ENCODE data around the gene AURKB. TPM values are rescaled to one million over a fixed set of nuclear protein-coding genes. Genes with fewer than 3 reads are reported as not detected.

AURKB gene
- polyA plus RNA-seq, 1 donor from 2014 or later = 0.84 TPM

GRCh38 chr17:8255499-8255898 is 45.1 kb upstream of the AURKB start:
- no peaks in the 10 kb centered on the region for H3K36me3 ChIP-seq (ENCODE audit: insufficient read depth, low read length)
- no peak overlapping the region for H3K9ac ChIP-seq (ENCODE audit: low read length)
- H3K9me3 ChIP-seq (ENCODE audit: low read length) = no peaks in the 10 kb centered on the region
- no peaks in the 10 kb centered on the region for H4K20me1 ChIP-seq (ENCODE audit: insufficient read depth)
- H3K4me3 ChIP-seq (ENCODE audit: low read length) = no peak overlapping the region
- no peak overlapping the region for H2AFZ ChIP-seq (ENCODE audit: low read depth, low read length)
- no peaks in the 10 kb centered on the region for H3K9me2 ChIP-seq (ENCODE audit: insufficient read depth, low read length)
- H3K27ac ChIP-seq (ENCODE audit: low read length) = no peak overlapping the region
- no peak overlapping the region for H3K4me2 ChIP-seq (ENCODE audit: low read length)
- H3F3A ChIP-seq (ENCODE audit: insufficient read depth, low read length, poor library complexity, severe bottlenecking) = no peaks in the 10 kb centered on the region
- TF ChIP-seq EZH2 (IDR thresholded peaks at IDR 0.05; ENCODE audit: borderline replicate concordance, insufficient read depth, low read length, poor library complexity, severe bottlenecking) = no peak
- TF ChIP-seq RAD21 (conservative IDR thresholded peaks at IDR 0.05) = no peak
- no peak for TF ChIP-seq SMC3 (conservative IDR thresholded peaks at IDR 0.05; ENCODE audit: poor library complexity)
- TF ChIP-seq TAF1 (IDR thresholded peaks at IDR 0.05; ENCODE audit: low read depth) = no peak
- TF ChIP-seq EP300 (conservative IDR thresholded peaks at IDR 0.05; ENCODE audit: poor library complexity, severe bottlenecking) = no peak
- TF ChIP-seq POLR2AphosphoS5 (IDR thresholded peaks at IDR 0.05) = no peak
- TF ChIP-seq CTCF (IDR thresholded peaks at IDR 0.05; ENCODE audit: poor library complexity, severe bottlenecking) = no peak
- no peak for TF ChIP-seq MXI1 (conservative IDR thresholded peaks at IDR 0.05; ENCODE audit: poor library complexity, severe bottlenecking)
- TF ChIP-seq REST (IDR thresholded peaks at IDR 0.05; ENCODE audit: borderline replicate concordance) = no peak
- no peaks in the 10 kb centered on the region for H3K27me3 ChIP-seq (ENCODE audit: insufficient read depth, low read depth, low read length)
- peaks cover 2% of the 10 kb centered on the region for H3K79me2 ChIP-seq (replicated peaks; ENCODE audit: insufficient read depth, low read length)

GRCh38 chr17:8254881-8255280 is 44.5 kb upstream of the AURKB start:
- no peaks in the 10 kb centered on the region for H3K36me3 ChIP-seq (ENCODE audit: insufficient read depth, low read length)
- H3K27ac ChIP-seq (ENCODE audit: low read length) = no peak overlapping the region
- no peak overlapping the region for H3K9ac ChIP-seq (ENCODE audit: low read length)

More at GRCh38 chr17:8254881-8255280, 44.5 kb upstream of the AURKB start:
- H3K4me2 ChIP-seq (ENCODE audit: low read length) = no peak overlapping the region
- H2AFZ ChIP-seq (ENCODE audit: low read depth, low read length) = no peak overlapping the region
- TF ChIP-seq REST (IDR thresholded peaks at IDR 0.05; ENCODE audit: borderline replicate concordance) (no peak), EP300 (conservative IDR thresholded peaks at IDR 0.05; ENCODE audit: poor library complexity, severe bottlenecking) (no peak), CTCF (IDR thresholded peaks at IDR 0.05; ENCODE audit: poor library complexity, severe bottlenecking) (no peak), RAD21 (conservative IDR thresholded peaks at IDR 0.05) (no peak), SMC3 (conservative IDR thresholded peaks at IDR 0.05; ENCODE audit: poor library complexity) (no peak), POLR2AphosphoS5 (IDR thresholded peaks at IDR 0.05) (no peak), MXI1 (conservative IDR thresholded peaks at IDR 0.05; ENCODE audit: poor library complexity, severe bottlenecking) (no peak), EZH2 (IDR thresholded peaks at IDR 0.05; ENCODE audit: borderline replicate concordance, insufficient read depth, low read length, poor library complexity, severe bottlenecking) (no peak), TAF1 (IDR thresholded peaks at IDR 0.05; ENCODE audit: low read depth) (no peak)
- H3K79me2 ChIP-seq (replicated peaks; ENCODE audit: insufficient read depth, low read length) = peaks cover 8% of the 10 kb centered on the region
- H3K27me3 ChIP-seq (ENCODE audit: insufficient read depth, low read depth, low read length) = no peaks in the 10 kb centered on the region
- no peaks in the 10 kb centered on the region for H4K20me1 ChIP-seq (ENCODE audit: insufficient read depth)
- no peaks in the 10 kb centered on the region for H3K9me3 ChIP-seq (ENCODE audit: low read length)
- H3F3A ChIP-seq (ENCODE audit: insufficient read depth, low read length, poor library complexity, severe bottlenecking) = no peaks in the 10 kb centered on the region
- H3K9me2 ChIP-seq (ENCODE audit: insufficient read depth, low read length) = no peaks in the 10 kb centered on the region
- no peak overlapping the region for H3K4me3 ChIP-seq (ENCODE audit: low read length)
